GM19193 (cell line): ENCODE data around the gene AGBL5.

ENCODE experiments used
- POLR2A ChIP-seq: IDR thresholded peaks from 4 replicates; pipeline ENCODE4 v1.6.1; 2011; ENCODE audit not compliant: insufficient read depth, insufficient read length; ENCODE audit errors: extremely low read depth

AGBL5 gene, protein sequence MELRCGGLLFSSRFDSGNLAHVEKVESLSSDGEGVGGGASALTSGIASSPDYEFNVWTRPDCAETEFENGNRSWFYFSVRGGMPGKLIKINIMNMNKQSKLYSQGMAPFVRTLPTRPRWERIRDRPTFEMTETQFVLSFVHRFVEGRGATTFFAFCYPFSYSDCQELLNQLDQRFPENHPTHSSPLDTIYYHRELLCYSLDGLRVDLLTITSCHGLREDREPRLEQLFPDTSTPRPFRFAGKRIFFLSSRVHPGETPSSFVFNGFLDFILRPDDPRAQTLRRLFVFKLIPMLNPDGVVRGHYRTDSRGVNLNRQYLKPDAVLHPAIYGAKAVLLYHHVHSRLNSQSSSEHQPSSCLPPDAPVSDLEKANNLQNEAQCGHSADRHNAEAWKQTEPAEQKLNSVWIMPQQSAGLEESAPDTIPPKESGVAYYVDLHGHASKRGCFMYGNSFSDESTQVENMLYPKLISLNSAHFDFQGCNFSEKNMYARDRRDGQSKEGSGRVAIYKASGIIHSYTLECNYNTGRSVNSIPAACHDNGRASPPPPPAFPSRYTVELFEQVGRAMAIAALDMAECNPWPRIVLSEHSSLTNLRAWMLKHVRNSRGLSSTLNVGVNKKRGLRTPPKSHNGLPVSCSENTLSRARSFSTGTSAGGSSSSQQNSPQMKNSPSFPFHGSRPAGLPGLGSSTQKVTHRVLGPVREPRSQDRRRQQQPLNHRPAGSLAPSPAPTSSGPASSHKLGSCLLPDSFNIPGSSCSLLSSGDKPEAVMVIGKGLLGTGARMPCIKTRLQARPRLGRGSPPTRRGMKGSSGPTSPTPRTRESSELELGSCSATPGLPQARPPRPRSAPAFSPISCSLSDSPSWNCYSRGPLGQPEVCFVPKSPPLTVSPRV

GRCh38 chr2:27050996-27051901 is at the start of gene AGBL5:
TSS of gene AGBL5 (plus strand) at chr2:27051668. CDS start at chr2:27052959, 1,291 bp downstream.
- peak; percentile 77 for TF ChIP-seq POLR2A

GRCh38 chr2:27001950-27002349 is 49.5 kb upstream of the AGBL5 start:
- TF ChIP-seq POLR2A = no peak

GRCh38 chr2:27003007-27003406 is 48.5 kb upstream of the AGBL5 start:
- no peak for TF ChIP-seq POLR2A

- no peak for TF ChIP-seq POLR2A
These were observed 47.6 kb upstream of the AGBL5 start for GRCh38 chr2:27003857-27004256.

- no peak for TF ChIP-seq POLR2A
These were observed 44.7 kb upstream of the AGBL5 start for GRCh38 chr2:27006602-27007415.

DNA sequence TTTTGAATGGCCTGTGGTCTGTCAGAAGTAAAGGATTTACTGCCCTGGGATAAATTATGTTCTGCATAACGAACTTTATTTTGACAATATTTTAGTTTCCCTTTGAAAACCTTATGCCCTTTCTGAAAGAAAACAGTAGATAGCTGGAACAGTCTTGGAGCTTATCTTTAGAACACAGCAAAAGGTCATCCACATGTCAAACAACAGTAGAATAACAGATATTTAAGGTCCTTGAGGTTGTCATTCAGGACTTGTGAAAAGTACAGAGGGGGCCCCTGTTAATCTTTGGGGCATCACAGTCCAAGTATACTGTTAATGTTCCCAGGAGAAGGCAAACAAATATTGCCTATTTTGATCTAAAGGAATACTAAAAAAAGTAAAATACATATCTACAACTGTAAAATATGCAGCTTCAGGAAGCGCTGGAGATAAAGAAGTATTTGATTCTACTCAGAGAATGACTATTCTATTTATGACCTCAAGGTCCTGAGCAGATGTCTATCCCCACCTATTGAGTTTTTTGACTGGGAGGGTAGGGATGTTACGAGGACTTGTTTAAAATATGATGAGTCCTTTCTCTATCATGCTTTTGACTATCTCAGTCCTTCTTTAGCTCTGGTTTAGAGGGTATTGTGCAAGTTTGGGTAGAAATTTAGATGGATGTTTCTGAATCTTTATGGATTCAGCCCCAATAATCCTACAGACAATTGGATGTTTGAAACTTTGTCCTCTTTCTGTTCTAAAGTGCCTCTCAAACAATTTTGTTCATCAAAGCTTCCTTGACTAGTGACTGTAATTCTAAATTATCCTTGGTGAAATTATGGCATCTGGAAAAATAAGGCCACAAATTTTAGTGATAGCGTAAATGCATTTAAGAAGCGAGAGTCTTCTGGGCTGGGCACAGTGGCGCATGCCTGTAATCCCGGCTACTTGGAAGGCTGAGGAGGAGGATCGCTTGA is 43.8 kb upstream of the AGBL5 start:
- no peak for TF ChIP-seq POLR2A

DNA sequence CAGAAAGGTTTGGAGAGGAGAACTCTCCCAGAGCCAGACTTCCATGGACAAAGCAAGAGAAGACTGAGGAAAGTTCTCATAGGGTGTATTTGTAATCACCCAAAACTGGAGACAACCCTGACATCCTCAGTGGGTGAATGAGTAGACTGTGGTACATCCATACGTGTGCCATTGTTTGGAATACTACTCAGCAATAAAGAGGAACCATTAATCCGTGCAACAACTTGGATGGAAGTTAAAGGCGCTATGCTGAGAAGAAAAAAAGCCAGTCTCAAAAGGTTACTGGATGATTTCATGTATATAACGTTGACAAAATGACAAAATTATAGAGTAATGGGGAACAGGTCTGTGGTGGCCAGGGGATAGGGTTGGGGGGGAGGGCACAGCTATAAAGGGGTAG is 42.8 kb upstream of the AGBL5 start:
- no peak for TF ChIP-seq POLR2A

GRCh38 chr2:27009083-27009482 is 42.4 kb upstream of the AGBL5 start:
- TF ChIP-seq POLR2A = no peak

DNA sequence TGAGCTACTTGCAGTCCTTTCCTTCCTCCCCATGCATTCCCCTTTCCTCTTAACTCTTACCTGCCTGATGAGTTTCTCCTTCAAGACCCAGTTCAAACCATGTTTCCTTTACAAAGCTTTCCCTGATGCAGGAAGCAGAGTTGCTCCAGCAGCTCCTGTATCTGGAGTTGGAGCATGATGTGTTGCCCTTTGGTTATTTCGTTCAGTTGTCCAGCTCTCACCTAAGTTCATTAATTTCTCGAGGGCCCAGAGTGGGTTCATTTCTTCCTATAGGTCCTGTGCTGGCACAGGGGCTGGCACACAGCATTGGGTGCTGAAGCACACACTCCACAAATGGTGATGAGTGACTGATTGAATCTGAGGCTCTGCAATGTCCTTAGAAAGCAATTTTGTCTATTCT is 41.8 kb upstream of the AGBL5 start:
- TF ChIP-seq POLR2A = no peak

DNA sequence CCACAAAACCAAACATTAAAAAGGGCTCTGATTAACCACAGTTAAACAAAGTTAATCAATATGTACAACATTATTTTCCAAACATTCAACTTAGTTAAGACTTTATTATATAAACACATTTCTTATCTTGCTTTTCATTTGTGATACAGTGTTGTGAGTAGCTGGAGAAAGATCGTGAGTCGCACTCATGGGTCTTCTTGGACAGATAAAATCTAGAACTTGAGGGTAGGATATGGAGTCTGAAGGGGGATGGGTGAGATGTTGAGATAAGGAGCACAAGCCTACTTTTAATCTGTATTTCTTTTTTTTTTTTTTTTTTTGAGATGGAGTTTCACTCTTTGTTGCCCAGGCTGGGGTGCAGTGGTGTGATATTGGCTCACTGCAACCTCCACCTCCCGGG is 41.3 kb upstream of the AGBL5 start:
- no peak for TF ChIP-seq POLR2A

- TF ChIP-seq POLR2A = no peak
These were observed 37.7 kb upstream of the AGBL5 start for GRCh38 chr2:27013738-27014137.

GRCh38 chr2:27014771-27015433 is 36.6 kb upstream of the AGBL5 start:
- no peak for TF ChIP-seq POLR2A
